GM19397 (cell line): ENCODE results near the gene ADIPOR2.
"Not testable (repeated sequence)": the region's sequence is repeated elsewhere in the genome, so short reads cannot be mapped to it uniquely, and the experiment has no call there.

Experiments
- ATAC-seq: cut with Tn5 transposase; IDR thresholded peaks from one replicate; pipeline ENCODE4 v1.9.1; 2021; ENCODE audit warnings: mild to moderate bottlenecking, moderate library complexity; ENCODE audit not compliant: unreplicated experiment

ADIPOR2 gene

DNA sequence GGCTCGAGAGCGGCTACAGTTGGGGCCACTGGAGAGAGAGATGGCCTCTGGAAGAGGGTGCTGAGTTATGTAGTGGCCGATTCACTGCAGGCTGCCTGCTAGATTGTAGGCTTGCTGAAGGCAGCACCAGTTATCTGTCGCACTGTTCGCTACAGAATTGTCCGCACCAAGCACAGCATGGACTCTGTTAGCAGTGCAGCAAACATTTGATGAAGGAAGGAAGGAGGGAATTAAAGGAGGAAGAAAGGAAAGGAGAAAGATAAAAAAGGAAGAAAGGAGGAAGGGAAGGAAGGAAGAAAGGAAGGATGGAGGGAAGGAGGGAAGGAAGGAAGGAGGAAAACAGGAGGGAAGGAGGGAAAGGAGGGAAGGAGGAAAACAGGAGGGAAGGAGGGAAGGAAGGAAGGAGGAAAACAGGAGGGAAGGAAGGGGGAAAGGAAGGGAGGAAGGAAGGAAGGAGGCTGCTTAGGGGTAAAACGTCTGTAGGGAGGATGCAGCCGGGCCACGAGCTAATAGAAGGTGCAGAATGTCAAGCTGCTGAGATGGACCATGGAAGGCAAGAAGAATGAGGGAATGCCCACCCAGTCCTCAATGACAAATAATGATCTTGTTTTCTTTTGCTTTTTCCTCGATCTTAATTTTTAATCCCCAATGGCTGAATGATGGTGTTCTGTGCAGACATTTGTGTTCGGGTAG lies 27.3 kb upstream of the ADIPOR2 start:
- ATAC-seq, result no peak

DNA sequence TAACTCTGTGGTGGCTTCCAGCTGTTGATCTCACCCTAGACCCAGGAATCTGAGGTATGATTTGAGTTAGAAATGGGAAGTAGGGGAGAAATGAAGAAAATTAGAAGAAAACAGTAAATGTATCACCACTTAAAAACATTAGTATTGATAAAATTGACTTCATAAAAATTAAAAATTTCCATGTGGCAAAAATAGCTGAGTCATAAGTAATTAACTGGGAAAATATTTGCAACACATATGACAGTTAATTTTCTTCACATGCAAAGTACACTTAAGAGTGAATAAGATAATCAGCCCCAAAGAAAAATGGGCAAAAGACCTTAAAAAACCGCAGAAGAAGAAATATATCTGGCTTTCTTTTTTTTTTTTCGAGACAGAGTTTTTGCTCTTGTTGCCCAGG lies 25.5 kb upstream of the ADIPOR2 start:
- ATAC-seq, result no peak

DNA sequence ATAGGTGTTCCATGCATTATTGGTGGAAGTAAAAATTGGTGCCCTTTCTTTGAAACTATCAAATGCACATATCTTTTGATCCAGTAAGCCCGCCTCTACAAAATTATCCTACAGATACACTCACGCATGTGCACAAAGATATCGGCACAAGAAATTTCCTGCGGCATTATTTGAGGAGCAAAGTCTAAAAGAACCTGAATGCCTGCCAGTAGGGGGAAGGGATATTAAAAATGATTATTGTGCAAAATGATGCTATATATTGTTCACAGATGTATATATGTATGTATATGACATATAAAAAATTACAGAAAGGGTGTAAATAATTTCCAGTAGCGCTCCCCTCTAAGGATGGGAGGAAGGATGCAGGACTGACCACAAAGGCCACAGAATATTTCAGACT lies 24.7 kb upstream of the ADIPOR2 start:
- no peak for ATAC-seq

DNA sequence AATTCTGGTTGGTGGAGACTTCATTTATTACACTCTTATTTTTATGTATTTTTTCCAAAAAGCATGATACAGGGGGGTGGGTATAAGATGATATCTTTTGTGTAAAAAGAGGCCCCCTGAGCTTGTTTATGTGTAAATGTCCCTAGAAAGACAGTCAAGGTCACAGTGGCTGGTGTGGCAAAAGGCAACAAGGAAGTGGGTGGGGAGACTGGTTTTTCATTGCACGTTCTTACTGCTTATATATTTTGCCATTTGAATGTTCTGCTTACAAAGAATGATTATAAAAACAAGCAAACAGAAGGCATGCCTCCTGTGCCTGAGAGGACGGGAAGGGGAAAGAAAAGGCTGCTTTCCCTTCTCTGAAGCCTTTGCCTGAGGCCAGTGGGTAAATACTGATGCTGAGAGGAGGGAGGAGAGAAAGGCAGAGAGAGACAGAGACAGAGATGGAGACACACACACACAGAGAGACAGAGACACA lies 24.1 kb upstream of the ADIPOR2 start:
- no peak for ATAC-seq

DNA sequence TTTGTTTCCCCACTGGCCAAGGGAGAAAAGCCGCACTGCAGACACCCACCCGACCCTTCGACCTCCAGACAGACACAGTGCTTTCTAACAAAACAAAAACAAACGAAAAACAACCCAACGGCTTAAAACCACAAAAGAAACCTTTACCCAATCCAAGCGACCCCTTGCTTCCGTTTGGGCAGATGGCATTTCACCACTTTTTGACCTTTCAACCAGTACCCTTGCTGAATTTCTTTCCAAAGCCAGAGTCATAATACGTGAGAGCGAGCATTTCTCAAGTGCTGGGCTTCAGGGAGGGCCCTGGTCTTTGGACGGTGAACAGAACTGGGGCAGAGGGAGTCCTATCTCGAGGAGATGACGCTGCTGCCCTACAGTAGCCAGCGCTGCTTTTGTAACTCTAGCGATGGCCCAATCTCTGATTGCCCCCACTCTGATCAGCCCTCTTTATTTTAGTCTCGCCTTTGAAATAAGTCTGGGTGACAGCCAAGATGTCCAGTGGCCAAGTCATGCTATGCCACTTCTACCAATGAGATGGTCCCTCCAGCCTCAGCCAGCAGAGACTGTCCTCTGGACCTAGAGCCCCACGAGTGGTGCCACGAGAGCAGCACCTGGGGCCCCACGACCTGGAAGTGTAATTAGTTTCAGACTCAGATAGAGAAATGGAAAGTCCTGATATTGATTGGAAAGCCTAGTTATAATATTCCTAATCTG lies 21.9 kb upstream of the ADIPOR2 start:
- no peak for ATAC-seq

DNA sequence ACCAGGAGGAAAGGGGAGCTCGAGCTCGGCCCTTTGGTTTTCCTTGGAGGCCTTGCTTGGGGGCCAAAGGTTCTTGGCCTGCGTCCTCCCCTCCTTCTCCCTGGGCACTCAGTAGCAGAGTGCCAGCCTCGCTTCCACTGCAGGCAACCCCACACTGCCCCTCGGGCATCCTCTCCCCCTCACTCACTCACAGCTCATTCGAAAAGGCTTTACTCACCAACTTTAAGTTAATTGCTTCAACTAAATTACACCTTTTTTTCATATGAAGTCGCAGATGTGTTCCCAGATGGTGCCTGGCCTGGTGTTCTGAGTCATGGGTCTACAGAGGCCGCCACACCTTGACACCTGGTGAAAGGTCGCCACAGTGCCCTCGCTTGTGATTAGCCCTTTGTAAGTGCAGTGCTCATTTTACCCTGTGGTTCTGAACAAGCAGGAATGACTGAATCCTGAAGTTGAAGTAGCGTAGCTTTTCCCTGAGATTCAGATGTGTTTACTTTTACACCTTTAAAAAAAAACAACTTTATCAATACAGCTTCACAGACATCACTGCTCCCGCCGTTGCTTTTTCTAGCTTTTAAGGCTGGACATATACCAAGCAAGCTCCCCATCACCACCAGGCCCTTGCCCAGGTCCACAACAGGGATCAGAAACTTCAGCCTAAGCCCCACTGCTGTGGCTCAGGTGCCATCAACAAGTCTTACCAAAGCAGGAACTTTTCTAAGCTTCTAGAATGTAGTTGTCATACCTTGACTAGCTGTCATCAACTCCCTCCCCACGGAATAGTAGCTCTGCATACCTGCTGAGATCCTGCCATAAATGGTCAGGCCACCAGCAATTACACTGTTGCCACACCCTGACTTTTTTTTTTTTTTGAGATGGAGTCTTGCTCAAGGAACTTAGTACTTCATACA lies 20.3 kb upstream of the ADIPOR2 start:
- ATAC-seq, result no peak

DNA sequence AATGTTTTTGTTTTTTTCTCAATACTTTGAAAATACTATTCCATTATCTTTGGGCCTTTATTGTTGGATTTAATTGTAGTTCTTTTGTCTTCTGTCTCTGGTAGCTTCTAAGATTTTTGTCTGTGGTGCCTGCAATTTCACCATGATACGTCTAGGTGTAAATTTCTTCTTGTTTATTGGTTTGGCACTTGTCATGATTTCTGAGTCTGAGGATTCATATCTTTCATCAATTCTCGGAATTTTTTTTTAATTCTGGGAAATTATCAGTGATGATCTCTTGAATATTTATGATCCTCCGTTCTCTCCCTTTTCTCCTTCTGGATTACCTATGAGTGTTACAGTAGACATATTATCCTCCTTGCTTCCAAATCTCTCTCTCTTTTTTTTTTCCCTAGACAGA lies 14.8 kb upstream of the ADIPOR2 start:
- no peak for ATAC-seq

DNA sequence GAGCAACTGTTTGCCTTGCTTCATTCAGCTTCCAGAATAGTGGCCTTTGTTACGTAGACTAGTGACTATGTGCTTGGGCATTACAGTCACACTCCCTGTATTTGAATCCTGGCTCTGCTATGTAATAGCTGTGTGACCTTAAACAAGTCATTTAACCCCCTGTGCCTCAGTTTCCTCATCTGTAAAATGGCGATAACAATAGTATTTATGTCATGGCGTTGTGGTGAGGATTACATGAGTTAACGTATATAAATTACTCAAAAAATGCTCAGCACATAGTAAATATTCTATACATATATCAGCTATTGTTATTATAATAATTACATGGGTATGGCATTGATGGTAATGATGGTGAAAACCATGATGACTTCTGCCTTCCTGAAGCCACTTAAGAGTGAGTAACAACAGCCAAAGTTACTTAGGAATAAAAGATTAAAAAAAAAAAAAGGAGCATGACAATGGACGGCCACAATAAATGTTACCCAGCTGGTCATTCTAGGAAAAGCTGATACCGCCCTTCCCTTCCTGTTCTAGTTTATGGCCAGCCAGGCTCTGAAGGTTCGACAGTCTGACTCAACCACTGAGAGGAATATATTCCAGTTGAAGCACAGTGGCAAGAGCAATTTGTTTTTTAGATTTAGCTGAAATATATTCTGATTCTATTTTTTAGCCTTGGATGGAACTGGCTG lies 9.9 kb upstream of the ADIPOR2 start:
- ATAC-seq, result no peak

DNA sequence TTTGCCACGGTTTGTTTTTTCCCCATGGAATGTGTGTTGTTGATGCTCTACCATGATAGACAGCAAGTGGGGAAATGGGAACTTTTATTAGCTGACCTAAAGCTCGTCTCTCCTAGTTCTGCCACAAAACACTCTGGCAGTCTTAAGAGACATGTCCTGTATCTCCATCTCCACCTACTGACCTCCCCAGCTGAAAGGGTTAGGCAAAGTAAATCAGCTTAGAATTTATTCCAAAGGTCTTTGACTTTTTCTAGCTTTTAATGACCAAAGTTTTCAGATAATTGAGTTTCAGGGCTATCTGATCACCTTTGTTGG lies 9.4 kb upstream of the ADIPOR2 start:
- ATAC-seq, result no peak

DNA sequence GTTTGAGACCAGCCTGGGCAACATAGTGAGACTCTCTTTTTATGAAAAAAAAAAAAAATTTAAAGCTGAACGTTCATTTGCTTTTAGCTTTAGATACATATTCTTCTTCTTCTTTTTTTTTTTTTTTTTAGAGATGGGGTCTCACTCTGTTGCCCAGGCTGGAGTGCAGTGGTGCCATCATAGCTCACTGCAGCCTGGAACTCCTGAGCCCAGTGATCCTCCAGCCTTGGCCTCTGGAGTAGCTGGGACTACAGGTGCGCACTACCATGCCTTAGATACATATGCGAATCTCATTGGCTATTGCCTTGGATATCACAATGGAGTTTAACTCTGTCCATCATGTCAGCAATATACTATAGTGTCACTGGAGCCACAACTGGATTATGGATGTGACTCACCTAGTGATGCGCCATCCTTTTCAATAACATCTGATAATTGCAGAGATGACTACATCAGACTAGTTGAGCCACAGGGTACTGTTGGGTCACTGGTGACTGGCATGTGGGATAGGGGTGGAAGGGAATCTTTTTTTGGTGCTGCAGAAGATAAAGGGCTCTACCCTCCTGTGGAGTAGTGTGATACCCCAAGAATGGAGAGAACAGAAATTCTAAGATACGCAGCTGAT lies 2.7 kb upstream of the ADIPOR2 start:
- no peak for ATAC-seq

DNA sequence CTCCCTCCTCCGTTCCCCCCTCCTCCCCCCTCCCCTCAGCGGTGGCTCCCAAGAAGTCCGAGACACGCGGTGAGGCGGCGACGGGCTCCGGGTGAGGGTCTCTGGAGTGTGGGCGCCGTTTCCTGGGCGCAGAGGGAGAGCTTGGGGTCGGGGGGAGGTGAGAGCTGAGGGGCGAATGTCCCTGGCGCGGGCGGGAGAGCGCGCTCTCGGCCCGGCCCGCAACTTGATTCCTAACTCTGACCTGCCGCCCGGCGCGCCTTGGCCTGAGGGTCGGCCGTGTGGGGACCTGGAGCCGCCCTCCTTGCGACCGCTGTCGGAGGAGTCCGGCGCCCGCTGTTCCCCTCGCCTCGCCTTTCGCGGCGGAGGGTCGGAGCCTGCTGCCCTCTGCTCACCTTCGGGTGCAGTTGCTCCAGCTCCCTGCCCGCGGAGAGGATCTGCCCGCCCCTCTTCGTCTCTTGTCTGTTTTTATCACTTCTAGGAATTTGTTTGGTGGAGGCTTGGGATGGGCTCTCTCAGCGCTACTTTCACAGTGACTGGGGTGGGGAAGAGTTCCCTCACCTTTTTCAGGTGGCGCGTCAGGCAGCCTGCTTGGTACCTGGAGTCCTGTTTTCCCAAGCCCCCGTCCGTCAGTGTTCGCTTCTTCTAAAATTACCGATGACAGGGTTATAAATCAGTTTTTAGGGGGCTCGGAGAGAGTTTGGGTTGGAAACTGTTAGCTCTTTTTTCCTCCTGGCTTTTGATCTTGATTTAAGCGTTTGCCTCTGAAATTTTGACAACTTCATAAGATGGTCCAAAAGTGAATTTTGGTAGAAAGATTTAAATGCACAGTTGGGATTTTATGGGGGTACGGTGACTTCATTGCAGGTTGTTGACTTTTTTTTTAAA lies 495 bp downstream of the ADIPOR2 start:
- peak; percentile 38 for ATAC-seq

DNA sequence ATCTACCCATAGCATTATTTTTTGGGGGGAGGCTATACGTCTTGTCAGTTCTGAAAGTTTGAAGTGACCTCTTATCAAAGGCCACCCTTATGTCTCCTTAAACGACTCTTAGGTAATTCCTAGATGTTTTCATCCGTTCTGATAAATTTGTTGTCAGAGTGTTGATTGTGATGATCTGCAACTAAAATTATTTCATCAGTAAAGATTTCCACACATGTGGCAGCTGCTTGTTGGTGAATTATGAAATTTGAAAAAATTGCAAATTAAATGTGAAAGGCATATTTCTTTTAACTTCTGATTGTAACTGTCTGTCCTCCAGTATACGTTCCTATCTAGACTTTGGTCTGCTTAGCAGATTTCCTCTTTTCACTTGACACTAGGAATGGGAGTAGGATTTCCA lies 1.4 kb downstream of the ADIPOR2 start:
- ATAC-seq, result no peak

DNA sequence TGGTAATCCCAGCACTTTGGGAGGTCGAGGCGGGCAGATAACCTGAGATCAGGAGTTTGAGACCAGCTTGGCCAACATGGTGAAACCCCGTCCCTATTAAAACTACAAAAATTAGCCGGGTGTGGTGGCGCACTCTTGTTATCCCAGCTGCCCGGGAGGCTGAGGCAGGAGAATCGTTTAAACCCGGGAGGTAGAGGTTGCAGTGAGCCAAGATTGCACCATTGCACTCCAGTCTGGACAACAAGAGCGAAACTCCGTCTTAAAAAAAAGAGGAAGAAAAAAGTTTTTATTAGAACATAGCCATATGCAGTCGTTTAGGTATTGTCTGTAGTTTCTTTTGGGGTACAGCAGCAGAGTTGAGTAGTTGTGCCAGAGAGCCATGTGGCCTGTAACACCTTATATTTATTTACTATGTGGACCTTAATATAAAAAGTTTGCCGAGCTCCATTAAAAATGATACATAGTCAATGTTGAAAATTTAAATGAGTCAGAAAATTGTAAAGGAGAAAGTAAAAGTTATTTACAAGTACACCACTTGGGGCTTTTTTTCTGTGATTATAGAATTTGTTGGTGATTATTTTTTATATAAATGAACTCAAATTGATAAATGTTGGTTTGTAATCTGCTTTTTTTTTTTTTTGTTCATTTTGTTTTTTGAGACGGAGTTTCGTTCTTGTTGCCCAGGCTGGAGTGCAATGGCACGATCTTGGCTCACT lies 2.2 kb downstream of the ADIPOR2 start:
- no peak for ATAC-seq

DNA sequence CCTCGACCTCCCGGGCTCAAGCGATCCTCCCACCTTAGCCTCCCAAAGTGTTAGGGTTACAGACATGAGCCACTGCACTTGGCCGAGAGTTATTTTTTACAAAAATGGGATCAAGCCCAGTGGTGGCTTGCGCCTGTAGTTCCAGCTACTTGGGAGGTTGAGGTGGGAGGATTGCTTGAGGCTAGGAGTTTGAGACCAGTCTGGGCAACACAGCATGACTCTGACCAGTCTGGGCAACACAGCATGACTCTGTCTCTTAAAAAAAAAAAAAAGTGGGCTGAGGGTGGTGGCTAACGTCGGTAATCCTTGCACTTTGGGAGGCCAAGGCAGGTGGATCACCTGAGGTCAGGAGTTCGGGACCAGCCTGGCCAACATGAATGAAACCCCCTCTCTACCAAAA lies 4.2 kb downstream of the ADIPOR2 start:
- ATAC-seq, result not testable (repeated sequence)

DNA sequence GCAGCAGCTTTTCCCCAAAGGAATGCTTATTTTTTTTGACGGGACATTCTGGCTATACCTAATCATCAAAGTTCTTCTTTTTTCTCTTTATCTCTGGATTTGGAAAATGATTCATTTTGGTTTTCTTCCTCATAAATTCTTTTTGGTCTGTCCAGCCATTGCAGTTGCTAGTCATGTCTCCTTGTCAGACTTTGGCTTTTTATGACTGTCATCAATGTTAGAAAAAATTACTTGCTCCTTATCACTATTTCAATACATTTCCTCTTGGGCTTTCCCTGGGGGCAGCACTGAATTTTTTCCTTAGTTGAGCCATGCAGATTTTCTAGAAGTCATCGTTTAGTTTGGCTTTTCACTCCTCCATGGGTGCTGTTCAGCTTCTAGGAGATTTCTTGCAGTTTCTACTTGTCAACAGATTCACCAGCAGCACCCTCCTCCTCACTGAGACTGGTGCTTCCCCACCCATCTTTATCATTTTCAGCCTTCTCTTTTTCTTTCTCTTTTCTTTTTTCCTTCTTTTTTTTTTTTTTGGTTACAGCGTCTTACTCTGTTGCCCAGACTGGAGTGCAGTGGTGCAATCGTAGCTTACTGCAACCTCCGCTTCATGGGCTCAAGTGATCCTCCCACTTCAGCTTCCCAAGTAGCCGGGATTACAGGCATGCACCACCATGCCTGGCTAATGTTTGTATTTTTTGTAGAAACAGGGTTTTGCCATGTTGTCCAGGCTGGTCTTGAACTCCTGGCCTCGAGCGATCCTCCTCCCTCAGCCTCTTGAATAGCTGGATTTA lies 5.2 kb downstream of the ADIPOR2 start:
- ATAC-seq, result no peak

DNA sequence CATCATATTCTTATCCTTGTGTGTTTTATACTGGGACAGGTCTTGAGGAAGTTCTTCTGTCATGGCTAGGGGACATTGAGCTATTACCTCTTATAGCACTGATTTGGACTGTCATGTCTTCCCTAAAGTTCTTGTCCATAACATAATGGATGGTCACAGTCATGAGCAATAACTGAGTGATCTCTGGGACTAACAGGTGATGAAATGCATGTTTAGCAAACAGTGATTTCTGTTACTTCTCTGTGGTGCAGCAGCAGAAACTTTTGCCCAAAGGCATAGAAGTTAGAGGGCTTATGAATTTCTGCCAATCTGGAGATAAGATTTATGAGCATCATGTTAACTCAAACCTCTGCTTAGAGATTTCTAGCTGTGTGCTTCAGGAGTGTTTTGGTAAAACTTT lies 5.9 kb downstream of the ADIPOR2 start:
- no peak for ATAC-seq

DNA sequence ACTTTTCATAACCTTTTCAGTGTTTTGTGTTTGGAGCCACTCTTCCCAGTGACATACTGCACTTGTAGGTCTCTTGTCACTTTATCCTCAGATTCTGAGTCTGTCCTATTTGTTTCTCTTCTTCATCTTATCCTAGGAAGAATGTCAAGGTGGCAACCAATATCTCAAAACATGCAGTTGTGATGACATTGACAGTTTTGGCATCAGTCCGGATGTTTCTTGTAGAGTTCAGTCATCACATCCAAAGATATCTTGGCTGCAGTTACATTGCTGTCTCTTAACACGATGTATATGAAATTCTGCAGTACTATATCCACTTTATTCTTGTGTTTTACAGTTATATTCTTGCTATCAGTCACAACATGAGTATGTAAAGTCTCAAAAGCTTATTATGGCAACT lies 6.4 kb downstream of the ADIPOR2 start:
- no peak for ATAC-seq

DNA sequence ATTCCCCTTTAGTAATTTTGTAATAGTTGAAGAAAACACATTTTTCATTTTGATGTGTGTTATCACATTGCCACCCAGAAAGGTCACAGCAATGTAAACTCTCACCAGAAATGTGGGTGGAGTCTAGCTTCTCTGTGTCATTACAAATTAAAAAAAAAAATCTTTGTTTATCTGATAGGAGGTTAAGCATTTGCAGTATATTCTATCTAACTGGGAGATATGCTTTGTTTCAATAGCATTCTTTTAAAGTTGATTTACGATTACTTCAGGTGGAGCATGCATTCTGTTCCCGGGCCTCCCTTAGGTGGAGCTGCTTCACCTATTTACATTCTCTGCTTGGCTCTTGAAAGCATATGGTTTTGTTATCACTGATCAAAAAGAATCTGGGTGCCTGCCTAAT lies 7.8 kb downstream of the ADIPOR2 start:
- ATAC-seq, result no peak
